SH-SY5Y (cell line): Measurements from ENCODE around the gene NEDD8.

Source experiments
- GATA2 ChIP-seq: IDR thresholded peaks from 2 replicates; pipeline ENCODE4 v1.6.1; 2011; ENCODE audit warnings: mild to moderate bottlenecking, low read depth, low read length
- GATA3 ChIP-seq: IDR thresholded peaks from 2 replicates; pipeline ENCODE4 v1.6.1; 2011; ENCODE audit warnings: low read depth, mild to moderate bottlenecking, low read length, moderate library complexity

- TF ChIP-seq GATA2 (no peak), GATA3 (no peak)
Observed at GRCh38 chr14:24172261-24172860, 59.8 kb downstream of the NEDD8 start.
